IPS-15b (cell line): ENCODE results near the gene CNTNAP3B.
"Not testable (repeated sequence)": the region's sequence is repeated elsewhere in the genome, so short reads cannot be mapped to it uniquely, and the experiment has no call there.

Experiments
- H3K27me3 ChIP-seq: one replicate; pipeline ENCODE4 v1.6.1; 2013; ENCODE audit warnings: low read length; ENCODE audit not compliant: control insufficient read depth, insufficient read depth
- H3K36me3 ChIP-seq: one replicate; pipeline ENCODE4 v1.6.1; 2013; ENCODE audit warnings: low read length; ENCODE audit not compliant: control insufficient read depth, insufficient read depth
- H3K4me1 ChIP-seq: one replicate; pipeline ENCODE4 v1.6.1; 2013; ENCODE audit warnings: mild to moderate bottlenecking, low read length; ENCODE audit not compliant: control insufficient read depth, insufficient read depth
- H3K4me3 ChIP-seq: one replicate; pipeline ENCODE4 v1.5.1; 2013; ENCODE audit warnings: low read depth, low read length
- H3K9ac ChIP-seq: one replicate; pipeline ENCODE4 v1.6.1; 2013; ENCODE audit warnings: low read depth, mild to moderate bottlenecking, low read length
- H3K9me3 ChIP-seq: one replicate; pipeline ENCODE4 v1.6.1; 2013; ENCODE audit warnings: mild to moderate bottlenecking, low read length; ENCODE audit not compliant: control insufficient read depth, insufficient read depth

The CNTNAP3B gene

GRCh38 chr9:42053874-42054273 is 75.4 kb downstream of the CNTNAP3B start:
- H3K36me3 ChIP-seq: not testable (repeated sequence)

DNA sequence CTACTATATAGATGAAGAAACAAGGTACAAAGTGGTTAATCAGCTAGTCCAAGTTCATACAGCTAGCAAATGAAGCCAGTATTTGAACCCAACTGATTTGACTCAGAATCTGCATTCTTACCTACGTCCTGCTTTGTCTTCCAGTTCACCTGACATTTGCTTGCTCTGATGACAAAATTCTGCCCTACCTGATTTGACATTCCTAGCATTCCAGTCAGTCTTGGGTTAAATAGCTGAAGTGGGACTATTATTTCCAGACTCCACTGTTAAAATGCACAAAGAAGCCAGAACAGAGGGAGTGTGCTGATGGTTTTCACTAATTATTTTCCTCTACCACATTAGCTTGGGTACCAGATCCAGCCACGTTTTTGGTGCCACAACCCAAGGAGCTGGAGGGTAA is 78.5 kb downstream of the CNTNAP3B start:
- H3K27me3 ChIP-seq, H3K9ac ChIP-seq, H3K4me1 ChIP-seq, H3K36me3 ChIP-seq, H3K9me3 ChIP-seq, H3K4me3 ChIP-seq: not testable (repeated sequence)

More at GRCh38 chr9:42053874-42054273, 75.4 kb downstream of the CNTNAP3B start:
- not testable (repeated sequence) for H3K4me3 ChIP-seq, H3K9ac ChIP-seq, H3K9me3 ChIP-seq, H3K27me3 ChIP-seq, H3K4me1 ChIP-seq

DNA sequence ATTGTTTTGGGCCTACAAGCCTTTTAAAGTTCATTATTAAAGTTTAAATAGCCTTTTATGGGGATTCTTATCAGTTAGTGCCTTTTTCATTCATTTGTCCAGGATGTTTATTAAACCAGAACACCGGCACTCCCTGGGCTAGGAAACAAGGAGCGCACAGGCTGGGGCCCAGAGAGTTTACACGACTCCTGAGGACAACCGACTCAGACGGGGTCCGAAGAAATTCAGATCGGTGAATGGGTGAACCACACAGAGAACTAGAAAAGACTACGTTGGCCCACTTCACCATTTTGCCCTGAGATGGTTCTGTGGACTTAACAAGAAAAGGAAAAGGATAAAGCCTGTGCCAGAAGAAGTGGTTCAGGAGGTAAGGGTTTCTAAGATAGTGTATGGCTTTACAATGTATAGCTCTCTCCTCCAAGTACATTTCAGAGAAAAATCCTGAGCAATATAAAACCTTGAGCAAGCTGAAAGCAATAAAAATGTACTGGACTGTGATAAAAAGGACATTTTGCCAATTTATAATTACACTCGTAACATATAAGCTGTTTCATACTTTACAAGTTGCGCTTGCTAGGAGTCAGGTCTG is 84.7 kb downstream of the CNTNAP3B start:
- H3K36me3 ChIP-seq, H3K27me3 ChIP-seq, H3K9me3 ChIP-seq, H3K9ac ChIP-seq, H3K4me3 ChIP-seq, H3K4me1 ChIP-seq: not testable (repeated sequence)

DNA sequence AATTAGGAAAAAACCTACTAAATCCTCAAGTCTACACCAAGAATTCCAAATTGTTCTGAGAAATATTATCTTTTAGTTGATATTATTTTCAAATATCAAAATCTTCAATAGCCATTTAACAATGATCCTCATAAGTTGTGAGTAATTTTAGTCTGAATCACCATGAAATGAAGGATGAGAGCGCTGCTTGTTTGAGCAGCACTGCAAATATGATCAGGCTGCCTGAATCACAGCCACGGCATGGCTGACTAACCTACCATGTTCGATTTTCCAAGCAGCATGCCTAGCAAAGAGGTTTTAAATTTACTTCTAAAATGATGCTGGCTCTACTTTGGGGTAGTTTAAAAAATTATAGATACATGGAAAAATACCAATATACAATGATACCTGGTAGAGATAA is 95.7 kb downstream of the CNTNAP3B start:
- not testable (repeated sequence) for H3K36me3 ChIP-seq, H3K27me3 ChIP-seq, H3K4me3 ChIP-seq, H3K4me1 ChIP-seq, H3K9me3 ChIP-seq, H3K9ac ChIP-seq

DNA sequence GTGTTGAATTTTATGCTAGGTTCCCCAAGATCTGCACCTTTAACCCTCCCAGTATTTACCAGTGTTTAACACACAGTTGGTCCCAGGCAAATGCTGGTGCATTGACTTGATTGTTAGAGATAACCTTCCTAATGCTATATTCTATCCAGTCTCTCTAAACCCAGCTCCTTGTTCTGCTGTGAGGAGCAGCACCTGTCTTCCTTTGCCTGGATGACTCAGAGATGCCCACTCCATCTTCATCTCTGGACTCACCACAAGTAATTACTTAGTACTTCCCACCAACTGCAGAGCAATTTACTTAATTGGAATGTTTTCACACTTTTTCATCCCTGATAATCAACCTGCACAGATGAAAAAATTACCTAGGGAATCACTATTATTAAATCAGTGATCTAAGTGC is 108.6 kb downstream of the CNTNAP3B start:
- not testable (repeated sequence) for H3K9me3 ChIP-seq, H3K9ac ChIP-seq, H3K36me3 ChIP-seq, H3K4me1 ChIP-seq, H3K4me3 ChIP-seq, H3K27me3 ChIP-seq

GRCh38 chr9:42018220-42018922 is 110.9 kb downstream of the CNTNAP3B start:
- not testable (repeated sequence) for H3K4me1 ChIP-seq, H3K36me3 ChIP-seq, H3K9me3 ChIP-seq, H3K27me3 ChIP-seq, H3K9ac ChIP-seq, H3K4me3 ChIP-seq

GRCh38 chr9:42014317-42014716 is 114.9 kb downstream of the CNTNAP3B start:
- not testable (repeated sequence) for H3K4me3 ChIP-seq, H3K36me3 ChIP-seq, H3K9ac ChIP-seq

DNA sequence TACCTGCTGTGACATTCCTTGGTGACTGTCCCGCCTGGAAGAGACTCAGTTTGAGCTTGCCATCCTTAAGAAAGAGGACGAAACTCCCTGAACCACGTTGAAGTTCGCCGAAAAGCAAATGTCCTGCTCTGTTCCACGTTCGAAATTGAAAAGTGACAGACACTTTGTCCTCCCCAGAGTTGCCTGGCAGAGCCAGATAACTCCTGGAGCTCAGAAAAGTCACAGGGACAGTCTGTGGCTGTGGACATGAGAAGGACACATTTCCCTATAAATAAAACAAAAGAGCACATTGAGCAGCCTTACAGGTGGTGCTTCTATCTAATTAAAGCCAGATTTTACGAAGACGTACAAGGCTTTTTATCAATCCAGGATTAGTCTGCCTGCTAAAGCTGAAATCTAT is 137.6 kb downstream of the CNTNAP3B start:
- not testable (repeated sequence) for H3K4me3 ChIP-seq, H3K27me3 ChIP-seq, H3K36me3 ChIP-seq, H3K9ac ChIP-seq, H3K9me3 ChIP-seq, H3K4me1 ChIP-seq

More at GRCh38 chr9:42014317-42014716, 114.9 kb downstream of the CNTNAP3B start:
- H3K27me3 ChIP-seq, H3K9me3 ChIP-seq, H3K4me1 ChIP-seq: not testable (repeated sequence)

GRCh38 chr9:41980271-41980670 is 149.0 kb downstream of the CNTNAP3B start:
- H3K9ac ChIP-seq, H3K4me3 ChIP-seq, H3K9me3 ChIP-seq, H3K27me3 ChIP-seq, H3K4me1 ChIP-seq, H3K36me3 ChIP-seq: not testable (repeated sequence)

DNA sequence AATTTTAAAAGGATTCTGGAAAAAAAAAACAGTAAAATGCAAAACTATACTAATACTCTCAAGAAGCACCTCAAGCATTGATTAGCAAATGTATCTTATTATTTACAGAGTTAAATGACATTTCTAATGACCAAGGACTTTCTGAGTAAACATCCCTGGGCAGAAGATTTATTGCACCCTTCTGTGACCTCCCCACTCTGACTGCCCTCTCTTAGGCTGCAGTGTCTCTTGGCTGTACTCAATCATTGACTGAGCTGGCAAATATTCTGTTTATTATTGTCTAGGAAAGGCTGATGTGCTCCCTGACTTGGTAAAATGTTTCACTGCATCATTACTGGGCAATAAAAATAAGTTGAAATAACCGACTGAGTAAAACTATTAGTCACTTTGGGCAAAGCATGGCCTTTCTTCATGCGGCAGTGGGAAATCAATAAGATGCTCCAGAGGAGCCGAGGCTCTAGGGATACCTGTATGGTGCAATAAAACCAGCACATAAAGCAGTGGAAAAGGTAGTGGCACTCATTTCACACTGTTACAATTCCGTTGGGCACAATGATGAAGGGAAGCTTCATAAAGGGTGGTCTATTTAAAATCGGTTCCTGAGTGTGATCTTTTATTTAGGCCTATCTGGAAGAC is 151.1 kb downstream of the CNTNAP3B start:
- not testable (repeated sequence) for H3K4me1 ChIP-seq, H3K9ac ChIP-seq, H3K27me3 ChIP-seq, H3K4me3 ChIP-seq, H3K36me3 ChIP-seq, H3K9me3 ChIP-seq

GRCh38 chr9:41974906-41975305 is 154.3 kb downstream of the CNTNAP3B start:
- H3K9ac ChIP-seq, H3K36me3 ChIP-seq, H3K4me3 ChIP-seq, H3K27me3 ChIP-seq, H3K4me1 ChIP-seq, H3K9me3 ChIP-seq: not testable (repeated sequence)

DNA sequence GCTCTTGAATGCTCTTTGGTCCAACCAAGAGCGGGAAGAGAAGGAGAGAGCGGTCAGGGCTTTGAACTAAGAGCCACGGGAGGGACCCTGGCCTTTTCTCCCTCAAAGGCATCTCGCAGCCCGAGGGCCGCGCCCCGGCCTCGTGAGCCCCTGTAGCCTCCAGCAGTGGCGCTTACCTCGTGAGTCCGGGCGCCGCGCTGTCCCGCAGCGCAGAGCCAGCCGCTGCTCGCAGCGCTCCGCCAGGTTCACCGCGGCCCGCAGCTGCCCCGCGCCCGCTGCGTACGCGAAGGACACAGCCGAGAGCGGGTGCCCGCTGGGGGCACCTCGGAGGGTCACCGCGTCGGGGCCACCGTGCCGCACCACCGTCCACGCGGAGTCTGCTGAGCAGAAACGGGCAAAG is 176.2 kb downstream of the CNTNAP3B start:
- H3K9me3 ChIP-seq, H3K9ac ChIP-seq, H3K27me3 ChIP-seq, H3K36me3 ChIP-seq, H3K4me3 ChIP-seq, H3K4me1 ChIP-seq: not testable (repeated sequence)
